ENCODE data around the gene SLC43A2.

DNA sequence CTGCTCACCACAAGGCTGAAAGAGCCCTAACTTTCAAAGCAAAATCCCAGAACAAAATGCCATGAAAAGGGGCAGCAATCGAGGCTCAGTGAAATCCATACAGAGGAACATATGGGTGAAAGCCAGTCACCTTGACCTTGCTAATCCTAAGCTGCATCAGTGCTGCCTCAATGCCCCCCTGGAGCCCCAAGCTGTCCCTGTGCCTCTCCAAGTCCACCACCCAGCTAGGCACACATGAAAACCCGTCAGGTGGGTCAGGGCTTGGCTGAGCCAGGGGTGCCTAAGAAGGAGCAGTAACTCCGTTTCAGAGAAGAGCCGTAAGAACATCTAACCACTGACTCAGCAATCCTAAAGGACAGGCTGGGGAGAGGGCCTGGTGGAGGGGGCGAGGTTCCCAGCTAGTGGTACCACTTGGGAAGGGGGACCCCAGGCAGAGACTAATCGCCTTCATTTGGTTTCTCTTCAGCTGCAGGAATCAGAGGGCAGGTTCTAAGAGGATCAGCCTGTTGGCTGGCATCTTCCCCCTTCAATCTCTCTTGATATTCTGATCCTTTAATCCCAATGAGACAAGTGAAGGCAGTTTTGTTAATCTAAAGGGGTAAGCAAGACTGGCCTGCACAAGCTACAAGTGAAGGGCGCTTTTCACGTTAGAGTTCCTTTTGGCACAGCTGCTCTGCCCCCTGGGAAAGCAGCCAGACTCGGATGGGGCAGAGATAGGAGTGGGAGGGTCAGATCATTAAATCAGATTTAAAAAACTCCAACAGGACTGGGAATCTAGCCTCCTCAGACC is 73.7 kb downstream of the SLC43A2 start:
- TF ChIP-seq GATA3 (IDR thresholded peaks at IDR 0.05; ENCODE audit: low read depth, low read length) (no peak), GATA2 (IDR thresholded peaks at IDR 0.05; ENCODE audit: low read depth, low read length) (no peak)
